B cell (primary cell): Measurements from ENCODE around the gene LYST.

Source experiments
- EZH2 ChIP-seq: IDR thresholded peaks from 2 replicates; pipeline ENCODE4 v1.6.1; 2012; ENCODE audit warnings: borderline replicate concordance, low read depth, mild to moderate bottlenecking, moderate library complexity, low read length; ENCODE audit not compliant: insufficient read depth, poor library complexity, severe bottlenecking
- TF ChIP-seq, protein P1 (sequence below): fragments of 200-600 bp; IDR thresholded peaks from one replicate; pipeline ENCODE4 v1.8.0; 2022; ENCODE audit warnings: antibody characterized with exemption, mild to moderate bottlenecking

DNA sequence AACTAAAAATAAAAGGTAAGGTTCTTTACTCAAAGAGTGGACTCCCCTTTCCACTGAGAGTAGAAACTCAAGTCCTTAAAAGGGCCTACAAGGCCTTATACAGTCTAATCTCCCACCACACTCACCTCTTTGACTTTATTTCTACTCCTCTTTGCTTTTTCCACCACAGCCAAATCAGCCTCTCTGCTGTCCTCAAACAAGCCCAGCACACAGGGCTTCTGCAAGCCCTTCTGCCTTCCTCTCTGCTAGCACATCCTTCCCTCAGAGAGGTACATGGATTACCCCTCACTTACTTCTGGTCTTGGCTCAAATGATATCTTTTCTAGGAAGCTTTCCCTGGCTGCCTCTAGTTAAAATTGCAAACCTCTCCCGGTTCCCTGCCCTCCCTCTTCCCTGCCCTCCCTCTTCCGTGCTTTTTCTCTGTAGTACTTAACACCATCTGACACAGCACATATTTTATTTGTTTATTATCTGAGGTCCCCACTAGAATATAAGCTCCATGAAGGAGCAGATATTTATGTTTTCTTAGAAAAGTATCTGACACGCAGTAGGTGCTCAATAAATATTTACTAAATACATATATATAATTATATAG, 1.7 kb downstream of the LYST start:
- TF ChIP-seq, protein P1, sequence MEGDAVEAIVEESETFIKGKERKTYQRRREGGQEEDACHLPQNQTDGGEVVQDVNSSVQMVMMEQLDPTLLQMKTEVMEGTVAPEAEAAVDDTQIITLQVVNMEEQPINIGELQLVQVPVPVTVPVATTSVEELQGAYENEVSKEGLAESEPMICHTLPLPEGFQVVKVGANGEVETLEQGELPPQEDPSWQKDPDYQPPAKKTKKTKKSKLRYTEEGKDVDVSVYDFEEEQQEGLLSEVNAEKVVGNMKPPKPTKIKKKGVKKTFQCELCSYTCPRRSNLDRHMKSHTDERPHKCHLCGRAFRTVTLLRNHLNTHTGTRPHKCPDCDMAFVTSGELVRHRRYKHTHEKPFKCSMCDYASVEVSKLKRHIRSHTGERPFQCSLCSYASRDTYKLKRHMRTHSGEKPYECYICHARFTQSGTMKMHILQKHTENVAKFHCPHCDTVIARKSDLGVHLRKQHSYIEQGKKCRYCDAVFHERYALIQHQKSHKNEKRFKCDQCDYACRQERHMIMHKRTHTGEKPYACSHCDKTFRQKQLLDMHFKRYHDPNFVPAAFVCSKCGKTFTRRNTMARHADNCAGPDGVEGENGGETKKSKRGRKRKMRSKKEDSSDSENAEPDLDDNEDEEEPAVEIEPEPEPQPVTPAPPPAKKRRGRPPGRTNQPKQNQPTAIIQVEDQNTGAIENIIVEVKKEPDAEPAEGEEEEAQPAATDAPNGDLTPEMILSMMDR = no peak
- TF ChIP-seq EZH2 = no peak
